GM23338 (cell line): ENCODE results near the gene METTL26. TPM values are rescaled to one million over a fixed set of nuclear protein-coding genes. Genes with fewer than 3 reads are reported as not detected.

ENCODE experiments used
- ATAC-seq: fragments of 200-7000 bp; cut with Tn5 transposase; 3 replicates; pipeline ENCODE4 v1.9.1; 2020
- DNase-seq: peaks from one replicate; pipeline ENCODE4 v3.0.0-alpha.2; 2015; ENCODE audit warnings: low spot score
- H2AFZ ChIP-seq: fragments of 200-600 bp; sonication (generic); 2 replicates; pipeline ENCODE4 v1.8.0; 2016; ENCODE audit warnings: antibody characterized with exemption, mild to moderate bottlenecking, moderate library complexity
- H3F3A ChIP-seq: fragments of 200-600 bp; sonication (generic); replicated peaks from 2 replicates; pipeline ENCODE4 v1.8.0; 2017; ENCODE audit warnings: antibody characterized with exemption, mixed run types, low read depth
- H3K27ac ChIP-seq: fragments of 200-600 bp; sonication (generic); 2 replicates; pipeline ENCODE4 v1.6.1; 2016; ENCODE audit warnings: low read depth
- H3K27me3 ChIP-seq: fragments of 200-600 bp; sonication (generic); 2 replicates; pipeline ENCODE4 v1.8.0; 2016; ENCODE audit warnings: mild to moderate bottlenecking, mixed run types, moderate library complexity; ENCODE audit not compliant: insufficient read depth
- H3K36me3 ChIP-seq: fragments of 200-600 bp; sonication (generic); 2 replicates; pipeline ENCODE4 v1.8.0; 2016; ENCODE audit warnings: mild to moderate bottlenecking; ENCODE audit not compliant: insufficient read depth
- H3K4me1 ChIP-seq: fragments of 200-600 bp; sonication (generic); 2 replicates; pipeline ENCODE4 v1.8.0; 2016; ENCODE audit warnings: mild to moderate bottlenecking, moderate library complexity; ENCODE audit not compliant: insufficient read depth
- H3K4me2 ChIP-seq: fragments of 200-600 bp; sonication (generic); 2 replicates; pipeline ENCODE4 v1.7.1; 2017; ENCODE audit warnings: mixed run types
- H3K4me3 ChIP-seq: fragments of 200-600 bp; sonication (generic); 2 replicates; pipeline ENCODE4 v1.6.1; 2016; ENCODE audit warnings: mixed run types
- H3K79me2 ChIP-seq: fragments of 200-600 bp; sonication (generic); replicated peaks from 2 replicates; pipeline ENCODE4 v1.8.0; 2017; ENCODE audit warnings: mild to moderate bottlenecking; ENCODE audit not compliant: insufficient read depth
- H3K9me2 ChIP-seq: fragments of 200-600 bp; sonication (generic); 2 replicates; pipeline ENCODE4 v1.8.0; 2017; ENCODE audit not compliant: insufficient read depth
- H4K20me1 ChIP-seq: fragments of 200-600 bp; sonication (generic); replicated peaks from 2 replicates; pipeline ENCODE4 v1.8.0; 2017; ENCODE audit warnings: mild to moderate bottlenecking; ENCODE audit not compliant: insufficient read depth
- H3K27ac Mint-ChIP-seq: 2 replicates; pipeline ENCODE4 v1.8.0; 2020; ENCODE audit warnings: inconsistent platforms, mild to moderate bottlenecking, moderate library complexity, mixed read lengths
- H3K27me3 Mint-ChIP-seq: 3 replicates; pipeline ENCODE4 v1.8.0; 2022; ENCODE audit warnings: low read depth, mild to moderate bottlenecking, moderate library complexity, mixed read lengths, inconsistent platforms; ENCODE audit not compliant: insufficient read depth, poor library complexity
- H3K36me3 Mint-ChIP-seq: 3 replicates; pipeline ENCODE4 v1.8.0; 2021; ENCODE audit warnings: low read depth, mild to moderate bottlenecking, inconsistent platforms, moderate library complexity, mixed read lengths
- H3K4me1 Mint-ChIP-seq: 3 replicates; pipeline ENCODE4 v1.8.0; 2020; ENCODE audit warnings: mild to moderate bottlenecking, inconsistent platforms, mixed read lengths
- H3K4me3 Mint-ChIP-seq: 3 replicates; pipeline ENCODE4 v1.8.0; 2021; ENCODE audit warnings: moderate library complexity, mild to moderate bottlenecking, inconsistent platforms, mixed read lengths
- H3K9me3 Mint-ChIP-seq: 3 replicates; pipeline ENCODE4 v1.8.0; 2020; ENCODE audit warnings: moderate library complexity, mild to moderate bottlenecking, inconsistent platforms, mixed read lengths
- EZH2 ChIP-seq: fragments of 200-600 bp; sonication (generic); IDR thresholded peaks from one replicate; pipeline ENCODE4 v1.8.0; 2017; ENCODE audit warnings: antibody characterized with exemption, mild to moderate bottlenecking, low read depth; ENCODE audit not compliant: unreplicated experiment
- EZH2phosphoT487 ChIP-seq: fragments of 200-600 bp; sonication (generic); IDR thresholded peaks from one replicate; pipeline ENCODE4 v1.8.1; 2018; ENCODE audit warnings: antibody characterized with exemption; ENCODE audit not compliant: unreplicated experiment
- JUNB ChIP-seq: IDR thresholded peaks from one replicate; pipeline ENCODE4 v1.6.1; 2016; ENCODE audit warnings: antibody characterized with exemption; ENCODE audit not compliant: unreplicated experiment
- REST ChIP-seq: IDR thresholded peaks from one replicate; pipeline ENCODE4 v1.6.1; 2018; ENCODE audit warnings: antibody characterized with exemption; ENCODE audit not compliant: unreplicated experiment
- ZNF114 ChIP-seq: fragments of 250-450 bp; sonication (Bioruptor Pico); IDR thresholded peaks from 2 replicates; pipeline ENCODE4 v1.5.0; 2020; ENCODE audit warnings: mild to moderate bottlenecking, moderate library complexity
- ZNF462 ChIP-seq: fragments of 250-450 bp; sonication (Bioruptor Pico); IDR thresholded peaks from 2 replicates; pipeline ENCODE4 v1.5.0; 2020; ENCODE audit warnings: mild to moderate bottlenecking, moderate library complexity
- polyA plus RNA-seq: library from polyadenylated mRNA; unstranded; fragments of >200 nt; fragmentation: Nextera tagmentation; extraction: Ambion mirVana; gene quantifications from 2 replicates; pipeline ENCODE4 v1.2.1, GENCODE V29; 2016
- total RNA-seq: library from RNA; depleted of rRNA; stranded (reverse); fragments of >200 nt; shearing (Covaris generic); gene quantifications from 2 replicates; pipeline ENCODE4 v1.2.3, GENCODE V29; 2014
- TF ChIP-seq, protein P1 (sequence below): IDR thresholded peaks from 2 replicates; pipeline ENCODE4 v1.6.1; 2016; ENCODE audit warnings: antibody characterized with exemption

The METTL26 gene
- total and polyA plus RNA-seq, 2 experiments from 2014 or later = 153 to 223 TPM

GRCh38 chr16:662597-662996, 26.5 kb upstream of the METTL26 start (continued):
- TF ChIP-seq, protein P1, sequence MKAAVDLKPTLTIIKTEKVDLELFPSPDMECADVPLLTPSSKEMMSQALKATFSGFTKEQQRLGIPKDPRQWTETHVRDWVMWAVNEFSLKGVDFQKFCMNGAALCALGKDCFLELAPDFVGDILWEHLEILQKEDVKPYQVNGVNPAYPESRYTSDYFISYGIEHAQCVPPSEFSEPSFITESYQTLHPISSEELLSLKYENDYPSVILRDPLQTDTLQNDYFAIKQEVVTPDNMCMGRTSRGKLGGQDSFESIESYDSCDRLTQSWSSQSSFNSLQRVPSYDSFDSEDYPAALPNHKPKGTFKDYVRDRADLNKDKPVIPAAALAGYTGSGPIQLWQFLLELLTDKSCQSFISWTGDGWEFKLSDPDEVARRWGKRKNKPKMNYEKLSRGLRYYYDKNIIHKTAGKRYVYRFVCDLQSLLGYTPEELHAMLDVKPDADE = no peak
- TF ChIP-seq EZH2 (no peak), ZNF462 (no peak)

- Histone ChIP-seq H3K27me3 (no peaks in the 10 kb centered on the region), H2AFZ (no peak overlapping the region), H4K20me1 (no peaks in the 10 kb centered on the region), H3K4me2 (no peak overlapping the region), H3F3A (no peaks in the 10 kb centered on the region), H3K27ac (no peak overlapping the region), H3K36me3 (no peaks in the 10 kb centered on the region), H3K4me1 (no peaks in the 10 kb centered on the region), H3K79me2 (no peaks in the 10 kb centered on the region), H3K4me3 (no peak overlapping the region), H3K9me2 (no peaks in the 10 kb centered on the region)
- Mint-ChIP-seq H3K4me1 (no peaks in the 10 kb centered on the region), H3K27ac (no peak overlapping the region), H3K9me3 (no peaks in the 10 kb centered on the region), H3K27me3 (peaks cover 4% of the 10 kb centered on the region), H3K4me3 (no peak overlapping the region), H3K36me3 (peaks cover 8% of the 10 kb centered on the region; the same call in 1 of the 3 replicates)
- DNase-seq (no peak), ATAC-seq (no peak)
- TF ChIP-seq REST (no peak), EZH2phosphoT487 (no peak), ZNF114 (CRISPR knock-in tag) (no peak), JUNB (no peak)
- TF ChIP-seq, protein P1 = no peak
Measured at GRCh38 chr16:662095-662494, 26.0 kb upstream of the METTL26 start.
